NCI-H82 (cell line): Measurements from ENCODE around the gene BCL2.

ENCODE experiments used
- DNase-seq: peaks from one replicate; lab custom pipeline; 2025; lab: John Stamatoyannopoulos, UW

BCL2 gene

GRCh38 chr18:63286926-63287325 is 32.6 kb downstream of the BCL2 start:
- no peak for DNase-seq

GRCh38 chr18:63284827-63285733 is 34.5 kb downstream of the BCL2 start:
- DNase-seq, result no peak

GRCh38 chr18:63284173-63284799 is 35.3 kb downstream of the BCL2 start:
- no peak for DNase-seq

- DNase-seq, result no peak
These were observed 36.1 kb downstream of the BCL2 start for GRCh38 chr18:63283305-63284094.

GRCh38 chr18:63282793-63283192 is 36.8 kb downstream of the BCL2 start:
- DNase-seq, result no peak

GRCh38 chr18:63273222-63273927 is 46.2 kb downstream of the BCL2 start:
- DNase-seq, result no peak

- DNase-seq, result no peak
These were observed 46.9 kb downstream of the BCL2 start for GRCh38 chr18:63272638-63273037.

- DNase-seq, result peak; percentile 3
These were observed 47.7 kb downstream of the BCL2 start for GRCh38 chr18:63271881-63272299.

GRCh38 chr18:63271148-63271547 is 48.4 kb downstream of the BCL2 start:
- DNase-seq, result peak; percentile 36

GRCh38 chr18:63267975-63268721 is 51.4 kb downstream of the BCL2 start:
- DNase-seq, result no peak

GRCh38 chr18:63266888-63267790 is 52.4 kb downstream of the BCL2 start:
- DNase-seq, result no peak

- DNase-seq, result no peak
These were observed 54.2 kb downstream of the BCL2 start for GRCh38 chr18:63265326-63265725.

GRCh38 chr18:63264871-63265270 is 54.7 kb downstream of the BCL2 start:
- DNase-seq, result no peak

GRCh38 chr18:63263444-63263843 is 56.1 kb downstream of the BCL2 start:
- DNase-seq, result no peak

GRCh38 chr18:63262369-63263335 is 56.9 kb downstream of the BCL2 start:
- DNase-seq, result no peak

- no peak for DNase-seq
These were observed 58.5 kb downstream of the BCL2 start for GRCh38 chr18:63261029-63261428.

GRCh38 chr18:63260380-63260754 is 59.2 kb downstream of the BCL2 start:
- DNase-seq, result no peak

GRCh38 chr18:63259567-63260379 is 59.8 kb downstream of the BCL2 start:
- no peak for DNase-seq
